HUES6 (cell line): Measurements from ENCODE around the gene ADAM29.

Experiments
- H3K27ac ChIP-seq: 2 replicates; pipeline ENCODE4 v1.7.0; 2013; ENCODE audit warnings: low read depth, mild to moderate bottlenecking, low read length, inconsistent platforms
- H3K27me3 ChIP-seq: 2 replicates; pipeline ENCODE4 v1.6.1; 2013; ENCODE audit warnings: low read length; ENCODE audit not compliant: control insufficient read depth, insufficient read depth
- H3K36me3 ChIP-seq: 2 replicates; pipeline ENCODE4 v1.6.1; 2013; ENCODE audit warnings: low read length; ENCODE audit not compliant: control insufficient read depth, insufficient read depth
- H3K4me1 ChIP-seq: 2 replicates; pipeline ENCODE4 v1.6.1; 2013; ENCODE audit warnings: low read length; ENCODE audit not compliant: control insufficient read depth, insufficient read depth
- H3K4me3 ChIP-seq: 2 replicates; pipeline ENCODE4 v1.5.1; 2013; ENCODE audit warnings: low read depth, low read length
- H3K9ac ChIP-seq: one replicate; pipeline ENCODE4 v1.6.1; 2013; ENCODE audit warnings: mild to moderate bottlenecking, low read length
- H3K9me3 ChIP-seq: 2 replicates; pipeline ENCODE4 v1.6.1; 2013; ENCODE audit warnings: low read depth, low read length; ENCODE audit not compliant: control insufficient read depth, insufficient read depth

The ADAM29 gene

GRCh38 chr4:174912919-174913543 is 5.1 kb upstream of the ADAM29 start:
- Histone ChIP-seq H3K27ac (no peak overlapping the region), H3K4me3 (no peak overlapping the region), H3K9me3 (peaks cover 7% of the 10 kb centered on the region; the same call in 1 of the 2 replicates)

GRCh38 chr4:174919886-174920423 is 1.8 kb downstream of the ADAM29 start:
- Histone ChIP-seq H3K9ac (no peak overlapping the region), H3K4me3 (no peak overlapping the region), H3K9me3 (no peaks in the 10 kb centered on the region), H3K27ac (no peak overlapping the region), H3K36me3 (no peaks in the 10 kb centered on the region), H3K27me3 (no peaks in the 10 kb centered on the region), H3K4me1 (no peaks in the 10 kb centered on the region)

More at GRCh38 chr4:174912919-174913543, 5.1 kb upstream of the ADAM29 start:
- no peak overlapping the region for H3K9ac ChIP-seq
- H3K36me3 ChIP-seq = no peaks in the 10 kb centered on the region
- no peaks in the 10 kb centered on the region for H3K27me3 ChIP-seq
- no peaks in the 10 kb centered on the region for H3K4me1 ChIP-seq

GRCh38 chr4:174926958-174927357 is 8.8 kb downstream of the ADAM29 start:
- H3K4me3 ChIP-seq = no peak overlapping the region
- H3K4me1 ChIP-seq = peaks cover 11% of the 10 kb centered on the region; the same call in 1 of the 2 replicates
- no peaks in the 10 kb centered on the region for H3K9me3 ChIP-seq
- no peaks in the 10 kb centered on the region for H3K36me3 ChIP-seq
- H3K9ac ChIP-seq = no peak overlapping the region
- no peak overlapping the region for H3K27ac ChIP-seq
- no peaks in the 10 kb centered on the region for H3K27me3 ChIP-seq

- Histone ChIP-seq H3K36me3 (no peaks in the 10 kb centered on the region), H3K27ac (no peak overlapping the region), H3K4me3 (no peak overlapping the region), H3K27me3 (no peaks in the 10 kb centered on the region), H3K9me3 (no peaks in the 10 kb centered on the region), H3K4me1 (peaks cover 11% of the 10 kb centered on the region; the same call in 1 of the 2 replicates), H3K9ac (no peak overlapping the region)
These were observed 10.0 kb downstream of the ADAM29 start for GRCh38 chr4:174928174-174928573.

GRCh38 chr4:174928575-174929253 is 10.6 kb downstream of the ADAM29 start:
- H3K9ac ChIP-seq = no peak overlapping the region
- peaks cover 11% of the 10 kb centered on the region; the same call in 1 of the 2 replicates for H3K4me1 ChIP-seq
- H3K9me3 ChIP-seq = no peaks in the 10 kb centered on the region
- no peaks in the 10 kb centered on the region for H3K36me3 ChIP-seq
- H3K27me3 ChIP-seq = no peaks in the 10 kb centered on the region
- H3K27ac ChIP-seq = no peak overlapping the region
- no peak overlapping the region for H3K4me3 ChIP-seq

GRCh38 chr4:174929346-174929745 is 11.2 kb downstream of the ADAM29 start:
- H3K27ac ChIP-seq = no peak overlapping the region
- no peaks in the 10 kb centered on the region for H3K27me3 ChIP-seq
- H3K36me3 ChIP-seq = no peaks in the 10 kb centered on the region
- H3K9ac ChIP-seq = no peak overlapping the region
- H3K4me3 ChIP-seq = no peak overlapping the region
- no peaks in the 10 kb centered on the region for H3K9me3 ChIP-seq
- H3K4me1 ChIP-seq = peaks cover 11% of the 10 kb centered on the region; the same call in 1 of the 2 replicates

GRCh38 chr4:174930895-174931294 is 12.7 kb downstream of the ADAM29 start:
- H3K9ac ChIP-seq = no peak overlapping the region
- H3K27me3 ChIP-seq = no peaks in the 10 kb centered on the region
- no peak overlapping the region for H3K27ac ChIP-seq
- no peaks in the 10 kb centered on the region for H3K9me3 ChIP-seq
- peaks cover 11% of the 10 kb centered on the region; the same call in 1 of the 2 replicates for H3K4me1 ChIP-seq
- H3K36me3 ChIP-seq = no peaks in the 10 kb centered on the region
- H3K4me3 ChIP-seq = no peak overlapping the region

- no peak overlapping the region for H3K4me3 ChIP-seq
- peaks cover 10% of the 10 kb centered on the region; the same call in 1 of the 2 replicates for H3K4me1 ChIP-seq
- no peak overlapping the region for H3K27ac ChIP-seq
- H3K9ac ChIP-seq = no peak overlapping the region
- H3K36me3 ChIP-seq = no peaks in the 10 kb centered on the region
- H3K27me3 ChIP-seq = no peaks in the 10 kb centered on the region
- H3K9me3 ChIP-seq = no peaks in the 10 kb centered on the region
These were observed 14.9 kb downstream of the ADAM29 start for GRCh38 chr4:174933083-174933482.

- no peaks in the 10 kb centered on the region for H3K36me3 ChIP-seq
- no peak overlapping the region for H3K9ac ChIP-seq
- H3K27me3 ChIP-seq = no peaks in the 10 kb centered on the region
- H3K9me3 ChIP-seq = no peaks in the 10 kb centered on the region
- no peak overlapping the region for H3K27ac ChIP-seq
- H3K4me1 ChIP-seq = peaks cover 1% of the 10 kb centered on the region; the same call in 1 of the 2 replicates
- H3K4me3 ChIP-seq = no peak overlapping the region
These were observed 16.2 kb downstream of the ADAM29 start for GRCh38 chr4:174934360-174934759.

GRCh38 chr4:174935607-174936006 is 17.4 kb downstream of the ADAM29 start:
- no peak overlapping the region for H3K4me3 ChIP-seq
- no peaks in the 10 kb centered on the region for H3K4me1 ChIP-seq
- H3K9me3 ChIP-seq = no peaks in the 10 kb centered on the region
- no peak overlapping the region for H3K9ac ChIP-seq
- no peak overlapping the region for H3K27ac ChIP-seq
- no peaks in the 10 kb centered on the region for H3K27me3 ChIP-seq
- H3K36me3 ChIP-seq = no peaks in the 10 kb centered on the region

GRCh38 chr4:174940002-174940401 is 21.8 kb downstream of the ADAM29 start:
- no peak overlapping the region for H3K27ac ChIP-seq
- no peak overlapping the region for H3K4me3 ChIP-seq
- no peaks in the 10 kb centered on the region for H3K4me1 ChIP-seq
- peaks cover 18% of the 10 kb centered on the region for H3K9me3 ChIP-seq
- no peaks in the 10 kb centered on the region for H3K27me3 ChIP-seq
- H3K36me3 ChIP-seq = no peaks in the 10 kb centered on the region
- H3K9ac ChIP-seq = no peak overlapping the region
